ENCODE measurements around the gene TBCEL. TPM values are rescaled to one million over a fixed set of nuclear protein-coding genes. Genes with fewer than 3 reads are reported as not detected.
A peak's percentile ranks its signal among the peaks of the same experiment; 100 is the strongest.

TBCEL gene
- total RNA-seq, 6 donors from 2014 or later, result 30.4 to 52.7 (median 31.9) TPM

DNA sequence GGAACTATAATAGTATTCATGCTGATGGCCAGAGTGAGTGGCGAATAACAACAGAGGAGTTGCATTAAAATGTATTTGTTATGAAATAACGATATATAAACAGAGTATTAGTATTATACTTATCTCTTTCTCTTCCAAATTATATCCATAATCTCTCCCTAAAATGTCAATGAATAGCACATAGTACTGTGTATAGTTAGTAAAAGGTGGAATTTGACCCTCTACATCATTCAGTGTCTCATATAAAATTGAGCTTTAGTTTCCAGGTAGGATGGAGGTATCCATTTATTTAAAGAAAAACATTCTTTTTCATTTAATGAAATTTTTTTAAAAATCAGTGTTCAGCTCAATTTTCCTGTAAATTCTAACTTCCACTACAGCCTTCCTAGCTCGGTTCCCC, 42.7 kb downstream of the TBCEL start:
- no peak overlapping the region for H3K4me3 ChIP-seq
- H3K36me3 ChIP-seq, result peaks cover 2 to 35% (median 4%) of the 10 kb centered on the region in 4 donors
- DNase-seq (no peak), ATAC-seq (ENCODE audit: low FRiP score in 2 of 2) (no peak)
- 91 to 96% methylated on average over 3 of the region's 3 CpGs for WGBS, 2 donors
- no peaks in the 10 kb centered on the region for H3K9me3 ChIP-seq
- no peak overlapping the region for H3K27ac ChIP-seq
- TF ChIP-seq CTCF (IDR thresholded peaks at IDR 0.05) (no peak), EP300 (IDR thresholded peaks at IDR 0.05) (no peak), POLR2AphosphoS5 (IDR thresholded peaks at IDR 0.05) (no peak), POLR2A (IDR thresholded peaks at IDR 0.05) (no peak)
- peaks cover 0 to 17% (median 10%) of the 10 kb centered on the region in 4 donors for H3K4me1 ChIP-seq
- no peaks in the 10 kb centered on the region for H3K27me3 ChIP-seq

DNA sequence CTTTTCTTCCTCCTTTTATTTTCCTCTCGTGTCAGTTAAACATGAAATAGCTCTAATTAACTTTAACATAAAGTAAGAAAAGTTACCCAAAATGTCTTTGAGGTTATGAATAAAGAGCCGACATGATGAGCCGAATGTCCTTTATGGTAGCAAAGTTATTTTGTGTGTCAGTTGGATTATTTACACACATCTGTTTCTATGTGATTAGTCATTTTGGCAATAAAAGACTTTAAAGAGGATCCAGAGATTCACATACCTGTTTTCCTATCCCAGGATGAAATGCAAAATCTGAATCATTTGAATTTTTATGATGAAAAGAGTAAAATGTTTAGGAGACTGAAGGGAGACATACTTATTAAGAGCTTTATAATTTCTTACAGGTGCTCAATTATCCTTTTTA, 43.1 kb downstream of the TBCEL start:
- Histone ChIP-seq H3K9me3 (no peaks in the 10 kb centered on the region), H3K27ac (no peak overlapping the region)

DNA sequence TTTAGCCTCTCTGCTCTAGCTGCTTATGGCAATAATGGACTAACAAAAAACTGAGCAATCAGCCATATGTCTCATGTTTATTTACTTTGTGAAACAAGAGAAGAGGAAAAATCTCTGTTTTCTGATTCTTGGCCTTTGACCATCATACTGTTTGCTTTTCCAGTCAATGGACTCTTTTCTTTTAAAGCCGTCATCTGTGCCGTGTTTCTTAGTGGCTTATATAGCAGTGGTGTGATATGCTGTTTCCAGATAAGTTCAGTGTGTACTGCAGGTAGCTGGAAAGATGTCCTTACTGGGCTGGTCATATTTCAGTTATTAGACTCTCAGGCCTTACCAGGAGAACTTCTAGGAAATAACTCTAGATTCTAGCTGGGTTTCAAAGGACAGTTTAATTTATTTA, 43.6 kb downstream of the TBCEL start:
- Histone ChIP-seq H3K27me3 (no peaks in the 10 kb centered on the region), H3K36me3 (peaks cover 0 to 28% (median 3%) of the 10 kb centered on the region in 4 donors), H3K4me3 (no peak overlapping the region), H3K9me3 (no peaks in the 10 kb centered on the region), H3K27ac (peak overlapping the region in 1 of 4 donors; percentile 16), H3K4me1 (peaks cover 4 to 19% (median 10%) of the 10 kb centered on the region in 4 donors)
- ATAC-seq (ENCODE audit: low FRiP score in 2 of 2) (no peak), DNase-seq (no peak)
- WGBS, 2 donors, result 54 to 65% methylated on average over 2 of the region's 2 CpGs
- TF ChIP-seq POLR2A (IDR thresholded peaks at IDR 0.05), result peak in 1 of 4 donors; percentile 23
- TF ChIP-seq CTCF (IDR thresholded peaks at IDR 0.05), result no peak
- peak in 1 of 4 donors; percentile 17 for TF ChIP-seq EP300 (IDR thresholded peaks at IDR 0.05)
- no peak for TF ChIP-seq POLR2AphosphoS5 (IDR thresholded peaks at IDR 0.05)

More for the DNA sequence above, 43.1 kb downstream of the TBCEL start:
- peaks cover 0 to 32% (median 3%) of the 10 kb centered on the region in 4 donors for H3K36me3 ChIP-seq
- no peak overlapping the region for H3K4me3 ChIP-seq
- no peak for DNase-seq
- no peak for ATAC-seq (ENCODE audit: low FRiP score in 2 of 2)
- TF ChIP-seq EP300 (IDR thresholded peaks at IDR 0.05), result no peak
- TF ChIP-seq CTCF (IDR thresholded peaks at IDR 0.05), result no peak
- no peak for TF ChIP-seq POLR2A (IDR thresholded peaks at IDR 0.05)
- no peak for TF ChIP-seq POLR2AphosphoS5 (IDR thresholded peaks at IDR 0.05)
- peaks cover 3 to 19% (median 10%) of the 10 kb centered on the region in 4 donors for H3K4me1 ChIP-seq
- WGBS, 2 donors, result 90 to 95% methylated on average over 3 of the region's 3 CpGs
- no peaks in the 10 kb centered on the region for H3K27me3 ChIP-seq

DNA sequence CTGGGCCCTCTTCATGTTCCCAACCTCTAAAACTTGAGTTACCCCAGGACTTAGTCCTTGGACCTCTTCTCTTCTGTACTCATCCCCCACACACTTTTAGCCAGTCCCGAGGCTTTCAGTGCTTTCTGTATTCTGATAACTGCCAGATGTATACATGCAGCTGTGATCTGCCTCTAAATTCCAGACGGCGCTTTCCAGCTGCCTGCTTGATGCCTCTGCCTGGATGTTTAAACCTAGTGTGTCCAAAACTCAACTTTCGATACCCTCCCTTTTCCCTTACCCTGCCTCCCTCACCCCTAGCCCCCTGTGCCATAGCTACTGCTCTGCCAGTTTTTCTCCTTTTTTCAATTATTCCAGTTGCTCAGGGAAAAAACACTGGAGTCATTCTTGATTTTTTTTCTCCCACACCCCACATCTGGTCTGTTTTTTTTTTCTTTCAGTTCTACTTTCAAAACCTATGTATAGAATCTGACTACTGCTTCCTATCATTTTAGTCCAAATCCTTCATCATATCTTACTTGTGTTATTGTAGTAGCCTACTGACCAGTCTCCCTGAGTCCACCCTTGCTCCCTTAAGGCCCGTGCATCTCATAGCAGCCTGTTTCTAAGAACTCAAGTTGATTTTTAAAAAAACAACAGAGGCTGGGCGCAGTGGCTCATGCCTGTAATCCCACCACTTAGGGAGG, 44.2 kb downstream of the TBCEL start:
- DNase-seq (no peak), ATAC-seq (ENCODE audit: low FRiP score in 2 of 2) (no peak)
- H3K36me3 ChIP-seq, result peaks cover 0 to 22% (median 3%) of the 10 kb centered on the region in 4 donors

More for the DNA sequence above, 44.2 kb downstream of the TBCEL start:
- peak overlapping the region in 1 of 4 donors; percentile 16 for H3K27ac ChIP-seq
- TF ChIP-seq POLR2AphosphoS5 (IDR thresholded peaks at IDR 0.05), result no peak
- TF ChIP-seq EP300 (IDR thresholded peaks at IDR 0.05), result no peak
- TF ChIP-seq POLR2A (IDR thresholded peaks at IDR 0.05), result no peak
- TF ChIP-seq CTCF (IDR thresholded peaks at IDR 0.05), result no peak
- no peaks in the 10 kb centered on the region for H3K9me3 ChIP-seq
- H3K27me3 ChIP-seq, result no peaks in the 10 kb centered on the region
- WGBS, 2 donors, result 85 to 89% methylated on average over 6 of the region's 6 CpGs
- H3K4me3 ChIP-seq, result no peak overlapping the region
- H3K4me1 ChIP-seq, result peaks cover 4 to 19% (median 10%) of the 10 kb centered on the region in 4 donors

Data from upper lobe of left lung (tissue), 6 donors.